ENCODE measurements around the gene JARID2.
"Not testable (repeated sequence)": the region's sequence is repeated elsewhere in the genome, so short reads cannot be mapped to it uniquely, and the experiment has no call there.

JARID2 gene

DNA sequence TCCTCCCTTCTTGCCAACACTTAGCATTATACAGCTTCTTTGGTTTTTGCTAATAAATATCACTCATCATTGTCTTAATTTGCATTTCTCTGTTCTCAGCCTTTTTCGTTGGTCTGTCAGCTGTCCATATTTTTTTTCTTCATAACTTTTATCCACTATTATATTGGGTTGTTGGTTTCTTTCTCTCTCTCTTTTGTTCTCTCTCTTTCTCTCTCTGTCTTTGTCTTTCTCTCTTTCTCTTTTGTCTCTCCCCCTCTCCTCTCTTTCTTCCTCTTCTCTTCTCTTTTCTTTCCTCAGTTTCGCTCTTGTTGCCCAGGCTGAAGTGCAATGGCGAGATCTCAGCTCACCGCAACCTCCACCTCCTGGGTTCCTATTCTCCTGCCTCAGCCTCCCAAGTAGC lies 36.5 kb downstream of the JARID2 start:
- Histone ChIP-seq H3K4me1 (ENCODE audit: insufficient read depth, low read length) (peaks cover 44% of the 10 kb centered on the region), H3K27ac (ENCODE audit: low read depth, low read length) (no peak overlapping the region), H3K27me3 (ENCODE audit: insufficient read depth, low read length) (no peaks in the 10 kb centered on the region), H3K36me3 (ENCODE audit: insufficient read depth, low read length) (0 out of 2 replicates have a peak, but pooled peaks cover 2% of the 10 kb centered on the region), H3K4me3 (ENCODE audit: low read length) (no peak overlapping the region), H3K9me3 (ENCODE audit: insufficient read depth, low read depth, low read length) (no peaks in the 10 kb centered on the region), H3K9ac (ENCODE audit: low read depth, low read length) (no peak overlapping the region)
- 97% methylated on average over 4 of the region's 4 CpGs for WGBS

DNA sequence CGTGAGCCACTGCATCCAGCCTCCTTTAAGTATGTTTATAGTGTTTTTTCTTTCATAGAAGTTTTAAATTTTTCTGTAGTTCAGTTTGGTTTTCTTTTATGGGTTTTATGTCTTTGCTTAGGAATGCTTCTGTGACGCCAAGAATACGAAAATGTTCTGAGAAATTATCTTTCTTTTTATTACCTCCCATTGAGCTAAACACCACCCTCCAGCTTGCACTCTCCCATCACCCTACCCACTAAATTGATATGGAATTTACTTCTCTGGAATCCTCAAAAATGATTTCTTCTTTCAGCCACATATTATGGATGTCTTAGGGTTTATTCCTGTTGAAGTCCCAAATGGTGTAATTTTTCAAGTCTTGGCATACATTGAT lies 38.1 kb downstream of the JARID2 start:
- no peaks in the 10 kb centered on the region for H3K27me3 ChIP-seq (ENCODE audit: insufficient read depth, low read length)
- peaks cover 10% of the 10 kb centered on the region; the same call in 1 of the 2 replicates for H3K36me3 ChIP-seq (ENCODE audit: insufficient read depth, low read length)
- H3K4me3 ChIP-seq (ENCODE audit: low read length) = no peak overlapping the region
- H3K9me3 ChIP-seq (ENCODE audit: insufficient read depth, low read depth, low read length) = no peaks in the 10 kb centered on the region
- peaks cover 56% of the 10 kb centered on the region for H3K4me1 ChIP-seq (ENCODE audit: insufficient read depth, low read length)
- no peak overlapping the region for H3K27ac ChIP-seq (ENCODE audit: low read depth, low read length)
- WGBS = 97% methylated on average over 3 of the region's 3 CpGs
- no peak overlapping the region for H3K9ac ChIP-seq (ENCODE audit: low read depth, low read length)

DNA sequence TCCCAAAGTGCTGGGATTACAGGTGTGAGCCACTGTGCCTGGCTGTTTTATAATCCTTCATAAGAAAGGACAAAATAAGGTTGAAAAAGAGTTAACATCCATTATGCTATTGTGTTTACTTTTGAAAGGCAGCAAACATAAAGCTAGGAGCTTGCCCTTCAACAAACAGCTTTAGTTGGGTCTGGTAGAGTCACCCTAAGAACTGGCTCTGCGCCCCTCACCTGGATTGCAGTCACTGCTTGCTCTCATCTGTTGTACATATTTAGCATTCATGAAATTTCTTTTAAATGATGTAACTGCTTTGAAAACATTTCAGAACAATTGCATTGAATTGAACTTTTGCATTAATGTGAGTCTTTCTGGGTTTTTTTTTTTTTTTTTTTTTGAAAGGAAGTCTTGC lies 38.9 kb downstream of the JARID2 start:
- peaks cover 50% of the 10 kb centered on the region for H3K4me1 ChIP-seq (ENCODE audit: insufficient read depth, low read length)
- no peak overlapping the region; the same call in 1 of the 2 replicates for H3K27ac ChIP-seq (ENCODE audit: low read depth, low read length)
- H3K27me3 ChIP-seq (ENCODE audit: insufficient read depth, low read length) = no peaks in the 10 kb centered on the region
- no peak overlapping the region for H3K4me3 ChIP-seq (ENCODE audit: low read length)
- no peaks in the 10 kb centered on the region for H3K9me3 ChIP-seq (ENCODE audit: insufficient read depth, low read depth, low read length)
- H3K36me3 ChIP-seq (ENCODE audit: insufficient read depth, low read length) = peaks cover 17% of the 10 kb centered on the region
- WGBS = 94% methylated on average over 1 of the region's 1 CpG
- no peak overlapping the region for H3K9ac ChIP-seq (ENCODE audit: low read depth, low read length)

DNA sequence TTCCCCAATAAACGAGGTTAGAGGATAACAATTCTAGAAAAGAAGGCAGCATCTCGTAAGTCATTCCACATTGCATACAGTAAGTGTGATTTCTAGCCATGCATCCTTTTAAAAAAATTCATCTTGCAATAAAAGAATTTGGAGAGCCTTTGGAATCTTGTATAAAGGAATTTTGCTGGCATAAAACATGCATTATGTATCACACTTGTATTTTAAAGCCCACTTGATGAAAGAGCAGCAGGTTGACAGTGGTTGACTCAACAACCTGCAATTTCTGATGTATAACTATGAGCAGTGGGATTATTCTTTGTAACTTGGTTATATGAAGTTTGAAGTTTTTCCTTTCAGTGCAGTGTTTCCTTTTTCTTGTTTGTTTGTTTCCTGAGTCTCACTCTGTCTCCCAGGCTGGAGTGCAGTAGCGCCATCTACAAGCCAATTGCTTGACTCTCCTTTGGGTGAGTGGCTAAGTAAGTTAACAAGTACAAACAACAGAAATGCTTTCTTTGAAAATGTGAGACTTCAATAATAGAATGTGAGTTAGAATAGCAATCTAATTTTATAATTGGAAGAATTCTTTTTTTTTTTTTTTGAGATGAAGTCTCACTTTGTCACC lies 39.9 kb downstream of the JARID2 start:
- Histone ChIP-seq H3K9me3 (ENCODE audit: insufficient read depth, low read depth, low read length) (no peaks in the 10 kb centered on the region), H3K4me3 (ENCODE audit: low read length) (no peak overlapping the region), H3K27me3 (ENCODE audit: insufficient read depth, low read length) (no peaks in the 10 kb centered on the region), H3K4me1 (ENCODE audit: insufficient read depth, low read length) (peaks cover 48% of the 10 kb centered on the region), H3K9ac (ENCODE audit: low read depth, low read length) (no peak overlapping the region), H3K36me3 (ENCODE audit: insufficient read depth, low read length) (peaks cover 22% of the 10 kb centered on the region), H3K27ac (ENCODE audit: low read depth, low read length) (no peak overlapping the region)
- 100% methylated on average over 1 of the region's 3 CpGs for WGBS

DNA sequence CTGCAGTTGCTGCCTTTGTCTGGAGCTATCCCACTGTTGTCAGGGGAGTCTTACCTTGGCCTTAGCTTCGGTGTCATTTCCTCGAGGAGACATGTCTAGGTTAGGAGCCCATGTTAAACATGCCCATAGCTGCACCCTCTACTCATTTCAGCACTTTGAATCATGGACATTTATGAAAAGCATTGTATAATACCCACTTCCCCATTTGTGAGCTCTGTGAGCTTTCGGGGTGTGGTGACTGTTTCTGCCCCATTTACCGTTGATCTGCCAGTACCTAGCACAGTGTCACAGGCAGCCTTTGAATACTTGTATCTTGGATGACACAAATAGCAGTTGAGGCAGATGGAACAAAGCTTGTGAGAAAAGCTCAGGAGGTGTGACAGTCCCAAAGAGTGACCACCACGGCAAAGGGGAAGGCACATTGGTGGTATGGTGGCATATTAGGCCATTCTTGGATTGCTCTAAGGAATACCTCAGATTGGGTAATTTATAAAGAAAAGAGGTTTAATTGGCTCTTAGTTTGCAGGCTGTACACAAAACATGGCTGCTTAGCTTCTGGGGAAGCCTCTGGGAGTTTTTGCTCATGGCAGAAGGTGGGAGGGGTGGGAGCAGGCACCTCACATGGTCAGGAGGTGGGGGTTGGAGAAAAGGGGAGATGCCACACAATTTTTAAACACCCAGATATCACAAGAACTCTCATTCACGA lies 42.0 kb downstream of the JARID2 start:
- 93% methylated on average over 6 of the region's 6 CpGs for WGBS
- Histone ChIP-seq H3K4me1 (ENCODE audit: insufficient read depth, low read length) (peaks cover 55% of the 10 kb centered on the region), H3K9me3 (ENCODE audit: insufficient read depth, low read depth, low read length) (no peaks in the 10 kb centered on the region), H3K9ac (ENCODE audit: low read depth, low read length) (no peak overlapping the region), H3K27ac (ENCODE audit: low read depth, low read length) (no peak overlapping the region), H3K4me3 (ENCODE audit: low read length) (no peak overlapping the region), H3K27me3 (ENCODE audit: insufficient read depth, low read length) (no peaks in the 10 kb centered on the region), H3K36me3 (ENCODE audit: insufficient read depth, low read length) (peaks cover 22% of the 10 kb centered on the region)

GRCh38 chr6:15288856-15289255 lies 43.0 kb downstream of the JARID2 start:
- 87% methylated on average over 8 of the region's 8 CpGs for WGBS
- no peaks in the 10 kb centered on the region for H3K27me3 ChIP-seq (ENCODE audit: insufficient read depth, low read length)
- no peak overlapping the region for H3K4me3 ChIP-seq (ENCODE audit: low read length)
- H3K9me3 ChIP-seq (ENCODE audit: insufficient read depth, low read depth, low read length) = no peaks in the 10 kb centered on the region
- H3K27ac ChIP-seq (ENCODE audit: low read depth, low read length) = no peak overlapping the region
- peaks cover 65% of the 10 kb centered on the region for H3K4me1 ChIP-seq (ENCODE audit: insufficient read depth, low read length)
- H3K36me3 ChIP-seq (ENCODE audit: insufficient read depth, low read length) = peaks cover 22% of the 10 kb centered on the region
- H3K9ac ChIP-seq (ENCODE audit: low read depth, low read length) = no peak overlapping the region

- H3K4me1 ChIP-seq (ENCODE audit: insufficient read depth, low read length) = peaks cover 63% of the 10 kb centered on the region
- H3K9ac ChIP-seq (ENCODE audit: low read depth, low read length); H3K9me3 ChIP-seq (ENCODE audit: insufficient read depth, low read depth, low read length); H3K4me3 ChIP-seq (ENCODE audit: low read length); H3K27me3 ChIP-seq (ENCODE audit: insufficient read depth, low read length); H3K27ac ChIP-seq (ENCODE audit: low read depth, low read length): not testable (repeated sequence)
- peaks cover 22% of the 10 kb centered on the region for H3K36me3 ChIP-seq (ENCODE audit: insufficient read depth, low read length)
- 98% methylated on average over 7 of the region's 7 CpGs for WGBS
Observed at GRCh38 chr6:15289456-15289855, 43.6 kb downstream of the JARID2 start.

- H3K27me3 ChIP-seq (ENCODE audit: insufficient read depth, low read length) = no peaks in the 10 kb centered on the region
- H3K27ac ChIP-seq (ENCODE audit: low read depth, low read length) = no peak overlapping the region
- H3K9me3 ChIP-seq (ENCODE audit: insufficient read depth, low read depth, low read length) = no peaks in the 10 kb centered on the region
- no peak overlapping the region for H3K9ac ChIP-seq (ENCODE audit: low read depth, low read length)
- peaks cover 22% of the 10 kb centered on the region for H3K36me3 ChIP-seq (ENCODE audit: insufficient read depth, low read length)
- 100% methylated on average over 1 of the region's 2 CpGs for WGBS
- peaks cover 58% of the 10 kb centered on the region for H3K4me1 ChIP-seq (ENCODE audit: insufficient read depth, low read length)
- no peak overlapping the region for H3K4me3 ChIP-seq (ENCODE audit: low read length)
Observed at GRCh38 chr6:15290067-15290680, 44.3 kb downstream of the JARID2 start.

DNA sequence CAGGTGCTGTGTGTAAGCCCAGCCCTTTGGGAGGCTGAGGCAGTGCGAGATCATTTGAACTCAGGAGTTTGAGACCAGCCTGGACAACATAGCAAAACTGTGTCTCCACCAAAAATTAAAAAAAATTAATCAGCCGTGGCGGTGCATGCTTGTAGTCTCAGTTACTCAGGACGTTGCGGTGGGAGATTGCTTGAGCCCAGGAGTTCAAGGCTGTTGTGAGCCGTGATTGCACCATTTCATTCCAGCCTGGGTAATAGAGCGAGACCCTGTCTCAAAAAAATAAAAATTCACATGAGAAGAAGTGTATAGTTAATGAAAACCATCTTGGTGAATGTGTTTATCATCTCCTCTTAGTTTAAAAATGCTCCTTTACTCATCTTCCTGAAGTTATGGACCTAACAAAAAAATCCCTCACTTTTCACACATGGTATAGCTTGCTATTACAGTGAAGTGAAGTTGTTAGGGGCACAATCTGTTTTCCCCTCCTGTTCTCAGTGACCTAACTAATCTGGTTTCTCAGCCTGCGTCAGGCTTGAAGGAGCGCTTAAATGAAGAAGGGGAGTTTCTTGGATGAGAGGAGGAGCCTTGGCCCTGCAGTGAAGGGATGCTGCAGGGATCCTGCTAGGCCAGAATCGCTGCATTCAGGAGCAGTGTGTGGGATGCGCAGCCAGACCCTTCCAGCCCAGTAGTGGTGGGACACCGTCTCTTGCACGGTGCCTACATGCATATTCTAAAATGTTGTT lies 45.3 kb downstream of the JARID2 start:
- Histone ChIP-seq H3K9ac (ENCODE audit: low read depth, low read length) (no peak overlapping the region), H3K27me3 (ENCODE audit: insufficient read depth, low read length) (no peaks in the 10 kb centered on the region), H3K9me3 (ENCODE audit: insufficient read depth, low read depth, low read length) (no peaks in the 10 kb centered on the region), H3K4me1 (ENCODE audit: insufficient read depth, low read length) (peaks cover 53% of the 10 kb centered on the region), H3K36me3 (ENCODE audit: insufficient read depth, low read length) (peaks cover 22% of the 10 kb centered on the region), H3K4me3 (ENCODE audit: low read length) (no peak overlapping the region), H3K27ac (ENCODE audit: low read depth, low read length) (no peak overlapping the region)
- 91% methylated on average over 12 of the region's 13 CpGs for WGBS

- Histone ChIP-seq H3K27me3 (ENCODE audit: insufficient read depth, low read length) (no peaks in the 10 kb centered on the region), H3K36me3 (ENCODE audit: insufficient read depth, low read length) (peaks cover 15% of the 10 kb centered on the region), H3K27ac (ENCODE audit: low read depth, low read length) (no peak overlapping the region), H3K9me3 (ENCODE audit: insufficient read depth, low read depth, low read length) (no peaks in the 10 kb centered on the region), H3K9ac (ENCODE audit: low read depth, low read length) (no peak overlapping the region), H3K4me3 (ENCODE audit: low read length) (no peak overlapping the region), H3K4me1 (ENCODE audit: insufficient read depth, low read length) (peaks cover 48% of the 10 kb centered on the region)
- WGBS = 90% methylated on average over 7 of the region's 7 CpGs
Observed at GRCh38 chr6:15292721-15293302, 46.9 kb downstream of the JARID2 start.

DNA sequence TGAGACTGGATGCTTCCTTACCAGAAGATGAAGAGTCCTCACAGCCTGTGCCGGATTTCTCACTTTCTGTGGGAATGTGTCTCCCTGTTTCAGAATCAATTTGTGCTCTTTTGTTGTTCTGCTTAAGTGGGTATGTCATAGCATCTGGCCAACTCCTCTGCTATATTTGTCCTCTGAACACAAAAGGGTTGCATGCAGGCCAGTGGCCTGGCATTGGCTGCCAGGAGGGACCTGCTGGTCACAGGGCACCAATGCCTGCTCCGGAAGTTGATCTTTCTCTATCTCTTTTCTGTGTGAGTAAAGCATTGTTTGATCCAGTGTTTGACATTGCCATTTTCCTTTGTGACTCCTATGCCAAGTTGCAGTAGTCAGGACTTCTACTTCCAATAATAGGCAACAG lies 47.8 kb downstream of the JARID2 start:
- Histone ChIP-seq H3K27me3 (ENCODE audit: insufficient read depth, low read length) (no peaks in the 10 kb centered on the region), H3K36me3 (ENCODE audit: insufficient read depth, low read length) (peaks cover 13% of the 10 kb centered on the region), H3K9me3 (ENCODE audit: insufficient read depth, low read depth, low read length) (no peaks in the 10 kb centered on the region), H3K4me1 (ENCODE audit: insufficient read depth, low read length) (peaks cover 45% of the 10 kb centered on the region), H3K4me3 (ENCODE audit: low read length) (no peak overlapping the region), H3K27ac (ENCODE audit: low read depth, low read length) (no peak overlapping the region), H3K9ac (ENCODE audit: low read depth, low read length) (no peak overlapping the region)
- 92% methylated on average over 2 of the region's 2 CpGs for WGBS

Data from HUES64 (cell line).